Measurements from ENCODE around the gene MTA2.

Gene MTA2

GRCh38 chr11:62545437-62546243 lies 56.0 kb downstream of the MTA2 start:
- DNase-seq, result no peak

- no peak for DNase-seq
Observed at GRCh38 chr11:62544581-62545436, 56.9 kb downstream of the MTA2 start.

GRCh38 chr11:62543680-62544444 lies 57.8 kb downstream of the MTA2 start:
- DNase-seq, result no peak

All from NCI-H510A (cell line).